HEK293 (cell line): ENCODE measurements around the gene CMTM8.

Experiments
- YY2 ChIP-seq: fragments of 450-650 bp; formaldehyde crosslinking; IDR thresholded peaks from 2 replicates; pipeline ENCODE4 v1.5.1; 2016; ENCODE audit warnings: missing biosample characterization, missing genetic modification characterization
- TF ChIP-seq, protein P1 (sequence below): fragments of 450-650 bp; formaldehyde crosslinking; IDR thresholded peaks from 2 replicates; pipeline ENCODE4 v1.5.1; 2016; ENCODE audit warnings: missing biosample characterization, missing genetic modification characterization
- TF ChIP-seq, protein P2 (sequence below): fragments of 450-650 bp; formaldehyde crosslinking; IDR thresholded peaks from 2 replicates; pipeline ENCODE4 v1.5.1; 2016; ENCODE audit warnings: missing biosample characterization, missing genetic modification characterization
- TF ChIP-seq, protein P3 (sequence below): fragments of 450-650 bp; formaldehyde crosslinking; IDR thresholded peaks from 2 replicates; pipeline ENCODE4 v1.5.1; 2016; ENCODE audit warnings: missing biosample characterization, missing genetic modification characterization, low read depth

DNA sequence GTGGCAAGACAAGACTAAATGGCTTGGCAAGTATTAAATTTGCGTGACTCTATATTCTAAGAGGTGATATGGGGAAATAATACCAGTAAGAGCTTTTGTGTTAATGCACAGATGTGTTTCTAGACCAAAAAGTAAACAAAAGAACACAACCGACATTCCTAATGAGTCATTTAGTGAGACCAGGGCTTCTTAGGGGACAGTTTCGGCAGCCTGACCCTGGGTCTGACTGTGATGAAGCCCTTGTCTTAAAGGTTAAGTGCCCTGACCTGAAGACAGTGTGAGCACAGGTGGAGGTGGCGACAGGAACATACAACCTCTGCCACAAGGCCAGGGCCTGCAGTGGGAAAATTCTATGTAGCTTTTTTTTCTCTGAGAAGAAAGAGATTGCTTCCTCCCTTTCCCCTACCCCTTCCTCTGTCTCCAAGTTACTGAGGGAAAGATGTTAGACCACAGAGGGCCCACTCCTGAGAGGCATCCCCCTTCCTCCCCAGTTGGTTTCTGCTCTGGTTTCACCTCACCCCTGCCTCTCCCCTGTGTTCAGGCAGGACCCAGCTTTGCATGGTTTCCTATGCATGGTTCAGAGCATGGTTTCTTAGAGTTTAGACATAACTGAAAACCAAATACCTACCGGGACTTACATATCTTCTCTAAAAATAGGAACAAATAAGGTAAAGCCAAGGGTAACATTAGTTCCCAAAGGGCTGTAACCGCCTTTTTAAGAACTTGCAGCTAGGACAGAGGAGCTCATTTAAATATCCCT is 128.3 kb downstream of the CMTM8 start:
- no peak for TF ChIP-seq YY2 (tag by site-specific recombination)
- TF ChIP-seq, protein P1, sequence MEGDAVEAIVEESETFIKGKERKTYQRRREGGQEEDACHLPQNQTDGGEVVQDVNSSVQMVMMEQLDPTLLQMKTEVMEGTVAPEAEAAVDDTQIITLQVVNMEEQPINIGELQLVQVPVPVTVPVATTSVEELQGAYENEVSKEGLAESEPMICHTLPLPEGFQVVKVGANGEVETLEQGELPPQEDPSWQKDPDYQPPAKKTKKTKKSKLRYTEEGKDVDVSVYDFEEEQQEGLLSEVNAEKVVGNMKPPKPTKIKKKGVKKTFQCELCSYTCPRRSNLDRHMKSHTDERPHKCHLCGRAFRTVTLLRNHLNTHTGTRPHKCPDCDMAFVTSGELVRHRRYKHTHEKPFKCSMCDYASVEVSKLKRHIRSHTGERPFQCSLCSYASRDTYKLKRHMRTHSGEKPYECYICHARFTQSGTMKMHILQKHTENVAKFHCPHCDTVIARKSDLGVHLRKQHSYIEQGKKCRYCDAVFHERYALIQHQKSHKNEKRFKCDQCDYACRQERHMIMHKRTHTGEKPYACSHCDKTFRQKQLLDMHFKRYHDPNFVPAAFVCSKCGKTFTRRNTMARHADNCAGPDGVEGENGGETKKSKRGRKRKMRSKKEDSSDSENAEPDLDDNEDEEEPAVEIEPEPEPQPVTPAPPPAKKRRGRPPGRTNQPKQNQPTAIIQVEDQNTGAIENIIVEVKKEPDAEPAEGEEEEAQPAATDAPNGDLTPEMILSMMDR (tag by site-specific recombination), result no peak
- TF ChIP-seq, protein P2, sequence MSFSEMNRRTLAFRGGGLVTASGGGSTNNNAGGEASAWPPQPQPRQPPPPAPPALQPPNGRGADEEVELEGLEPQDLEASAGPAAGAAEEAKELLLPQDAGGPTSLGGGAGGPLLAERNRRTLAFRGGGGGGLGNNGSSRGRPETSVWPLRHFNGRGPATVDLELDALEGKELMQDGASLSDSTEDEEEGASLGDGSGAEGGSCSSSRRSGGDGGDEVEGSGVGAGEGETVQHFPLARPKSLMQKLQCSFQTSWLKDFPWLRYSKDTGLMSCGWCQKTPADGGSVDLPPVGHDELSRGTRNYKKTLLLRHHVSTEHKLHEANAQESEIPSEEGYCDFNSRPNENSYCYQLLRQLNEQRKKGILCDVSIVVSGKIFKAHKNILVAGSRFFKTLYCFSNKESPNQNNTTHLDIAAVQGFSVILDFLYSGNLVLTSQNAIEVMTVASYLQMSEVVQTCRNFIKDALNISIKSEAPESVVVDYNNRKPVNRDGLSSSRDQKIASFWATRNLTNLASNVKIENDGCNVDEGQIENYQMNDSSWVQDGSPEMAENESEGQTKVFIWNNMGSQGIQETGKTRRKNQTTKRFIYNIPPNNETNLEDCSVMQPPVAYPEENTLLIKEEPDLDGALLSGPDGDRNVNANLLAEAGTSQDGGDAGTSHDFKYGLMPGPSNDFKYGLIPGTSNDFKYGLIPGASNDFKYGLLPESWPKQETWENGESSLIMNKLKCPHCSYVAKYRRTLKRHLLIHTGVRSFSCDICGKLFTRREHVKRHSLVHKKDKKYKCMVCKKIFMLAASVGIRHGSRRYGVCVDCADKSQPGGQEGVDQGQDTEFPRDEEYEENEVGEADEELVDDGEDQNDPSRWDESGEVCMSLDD (tag by site-specific recombination), result no peak
- TF ChIP-seq, protein P3, sequence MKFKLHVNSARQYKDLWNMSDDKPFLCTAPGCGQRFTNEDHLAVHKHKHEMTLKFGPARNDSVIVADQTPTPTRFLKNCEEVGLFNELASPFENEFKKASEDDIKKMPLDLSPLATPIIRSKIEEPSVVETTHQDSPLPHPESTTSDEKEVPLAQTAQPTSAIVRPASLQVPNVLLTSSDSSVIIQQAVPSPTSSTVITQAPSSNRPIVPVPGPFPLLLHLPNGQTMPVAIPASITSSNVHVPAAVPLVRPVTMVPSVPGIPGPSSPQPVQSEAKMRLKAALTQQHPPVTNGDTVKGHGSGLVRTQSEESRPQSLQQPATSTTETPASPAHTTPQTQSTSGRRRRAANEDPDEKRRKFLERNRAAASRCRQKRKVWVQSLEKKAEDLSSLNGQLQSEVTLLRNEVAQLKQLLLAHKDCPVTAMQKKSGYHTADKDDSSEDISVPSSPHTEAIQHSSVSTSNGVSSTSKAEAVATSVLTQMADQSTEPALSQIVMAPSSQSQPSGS (tag by site-specific recombination), result no peak
